ENCODE measurements around the gene MAP2K5. TPM values are rescaled to one million over a fixed set of nuclear protein-coding genes. Genes with fewer than 3 reads are reported as not detected.
"Not testable (repeated sequence)": the region's sequence is repeated elsewhere in the genome, so short reads cannot be mapped to it uniquely, and the experiment has no call there.

The MAP2K5 gene
- total RNA-seq, 2 experiments from 2014 or later = 18.0 to 26.7 TPM

- ATAC-seq = no peak
- Mint-ChIP-seq H3K27me3 (no peaks in the 10 kb centered on the region), H3K36me3 (ENCODE audit: low read depth) (peaks cover 18% of the 10 kb centered on the region), H3K27ac (no peak overlapping the region), H3K4me3 (no peak overlapping the region), H3K9me3 (ENCODE audit: low read depth) (no peaks in the 10 kb centered on the region), H3K4me1 (peaks cover 6% of the 10 kb centered on the region)
- DNase-seq = no peak
- ChIA-PET POLR2A (no interaction called here), CTCF (interaction anchor here (0.5 kb wide), 1 partner anchor 487 kb away, joined by 3 read pairs; no protein-coding TSS in a partner anchor)
- intact Hi-C loops (cut with DNase I, micrococcal nuclease) = no loop called here
Measured at GRCh38 chr15:67639591-67639990, 97.1 kb downstream of the MAP2K5 start.

GRCh38 chr15:67641453-67641852, 99.0 kb downstream of the MAP2K5 start:
- Mint-ChIP-seq H3K4me1 (no peaks in the 10 kb centered on the region), H3K36me3 (ENCODE audit: low read depth) (peaks cover 15% of the 10 kb centered on the region), H3K27ac (no peak overlapping the region), H3K4me3 (no peak overlapping the region), H3K27me3 (no peaks in the 10 kb centered on the region), H3K9me3 (ENCODE audit: low read depth) (no peaks in the 10 kb centered on the region)
- intact Hi-C loops (cut with DNase I, micrococcal nuclease) = no loop called here
- ChIA-PET POLR2A (no interaction called here), CTCF (interaction anchor here (0.6 to 0.7 kb wide), 2 partner anchors 536 to 747 kb away, joined by 3 read pairs; no protein-coding TSS in a partner anchor)
- ATAC-seq = no peak
- DNase-seq = no peak

GRCh38 chr15:67646847-67647246, 104.3 kb downstream of the MAP2K5 start:
- Mint-ChIP-seq H3K9me3 (ENCODE audit: low read depth) (no peaks in the 10 kb centered on the region), H3K27ac (no peak overlapping the region), H3K4me3 (no peak overlapping the region), H3K27me3 (no peaks in the 10 kb centered on the region), H3K36me3 (ENCODE audit: low read depth) (peaks cover 30% of the 10 kb centered on the region), H3K4me1 (no peaks in the 10 kb centered on the region)
- ChIA-PET CTCF (no interaction called here), POLR2A (no interaction called here)
- intact Hi-C loops (cut with DNase I, micrococcal nuclease) = no loop called here
- ATAC-seq (no peak), DNase-seq (no peak)

GRCh38 chr15:67652586-67652985, 110.1 kb downstream of the MAP2K5 start:
- H3K4me1 Mint-ChIP-seq = no peaks in the 10 kb centered on the region
- H3K36me3 Mint-ChIP-seq (ENCODE audit: low read depth) = peaks cover 56% of the 10 kb centered on the region
- ChIA-PET POLR2A (interaction anchor here (0.6 kb wide), 1 partner anchor 28 kb away, joined by 4 read pairs; no protein-coding TSS in a partner anchor), CTCF (no interaction called here)
- H3K9me3 Mint-ChIP-seq (ENCODE audit: low read depth) = peaks cover 15% of the 10 kb centered on the region
- ATAC-seq (no peak), DNase-seq (no peak)
- intact Hi-C loops (cut with DNase I, micrococcal nuclease) = no loop called here
- H3K27ac Mint-ChIP-seq = no peak overlapping the region
- no peak overlapping the region for H3K4me3 Mint-ChIP-seq
- H3K27me3 Mint-ChIP-seq = no peaks in the 10 kb centered on the region

GRCh38 chr15:67660446-67660845, 117.9 kb downstream of the MAP2K5 start:
- CTCF ChIA-PET = interaction anchor here (0.6 to 1.1 kb wide), 2 partner anchors 15 to 135 kb away, joined by 3 read pairs; no protein-coding TSS in a partner anchor

GRCh38 chr15:67660874-67661606, 118.5 kb downstream of the MAP2K5 start:
- peaks cover 21% of the 10 kb centered on the region for H3K36me3 Mint-ChIP-seq (ENCODE audit: low read depth)
- CTCF ChIA-PET = interaction anchor here (0.6 to 0.7 kb wide), 2 partner anchors 9 to 15 kb away, joined by 3 read pairs; no protein-coding TSS in a partner anchor
- no peaks in the 10 kb centered on the region for H3K27me3 Mint-ChIP-seq
- POLR2A ChIA-PET = no interaction called here
- peaks cover under 1% of the 10 kb centered on the region for H3K9me3 Mint-ChIP-seq (ENCODE audit: low read depth)
- DNase-seq (no peak), ATAC-seq (no peak)
- H3K4me1 Mint-ChIP-seq = no peaks in the 10 kb centered on the region
- H3K4me3 Mint-ChIP-seq = no peak overlapping the region
- H3K27ac Mint-ChIP-seq = no peak overlapping the region
- intact Hi-C loops (cut with DNase I, micrococcal nuclease) = no loop called here

More at GRCh38 chr15:67660446-67660845, 117.9 kb downstream of the MAP2K5 start:
- Mint-ChIP-seq H3K27ac (no peak overlapping the region), H3K4me1 (no peaks in the 10 kb centered on the region), H3K27me3 (no peaks in the 10 kb centered on the region), H3K4me3 (no peak overlapping the region), H3K9me3 (ENCODE audit: low read depth) (peaks cover 6% of the 10 kb centered on the region), H3K36me3 (ENCODE audit: low read depth) (peaks cover 27% of the 10 kb centered on the region)
- intact Hi-C loops (cut with DNase I, micrococcal nuclease) = no loop called here
- no peak for ATAC-seq
- POLR2A ChIA-PET = no interaction called here
- no peak for DNase-seq

GRCh38 chr15:67670647-67671305, 128.3 kb downstream of the MAP2K5 start:
- intact Hi-C loops (cut with DNase I, micrococcal nuclease) = no loop called here
- CTCF ChIA-PET = interaction anchor here (0.8 to 1.3 kb wide), 3 partner anchors 9 to 473 kb away, joined by 3 read pairs; no protein-coding TSS in a partner anchor

GRCh38 chr15:67672834-67673233, 130.3 kb downstream of the MAP2K5 start:
- H3K27ac Mint-ChIP-seq; ATAC-seq; intact Hi-C loops (cut with DNase I, micrococcal nuclease); H3K9me3 Mint-ChIP-seq (ENCODE audit: low read depth); H3K27me3 Mint-ChIP-seq; DNase-seq; H3K4me1 Mint-ChIP-seq; POLR2A ChIA-PET; H3K4me3 Mint-ChIP-seq; H3K36me3 Mint-ChIP-seq (ENCODE audit: low read depth): not testable (repeated sequence)
- CTCF ChIA-PET = interaction anchor here (0.7 kb wide), 1 partner anchor 40 kb away, joined by 4 read pairs; no protein-coding TSS in a partner anchor

More at GRCh38 chr15:67670647-67671305, 128.3 kb downstream of the MAP2K5 start:
- no peak overlapping the region for H3K4me3 Mint-ChIP-seq
- DNase-seq (no peak), ATAC-seq (no peak)
- no peak overlapping the region for H3K27ac Mint-ChIP-seq
- H3K27me3 Mint-ChIP-seq = no peaks in the 10 kb centered on the region
- POLR2A ChIA-PET = no interaction called here
- no peaks in the 10 kb centered on the region for H3K4me1 Mint-ChIP-seq
- H3K9me3 Mint-ChIP-seq (ENCODE audit: low read depth) = peaks cover 2% of the 10 kb centered on the region
- H3K36me3 Mint-ChIP-seq (ENCODE audit: low read depth) = peaks cover 9% of the 10 kb centered on the region

GRCh38 chr15:67674983-67675382, 132.5 kb downstream of the MAP2K5 start:
- no peaks in the 10 kb centered on the region for H3K4me1 Mint-ChIP-seq
- no peak overlapping the region for H3K4me3 Mint-ChIP-seq
- no peaks in the 10 kb centered on the region for H3K27me3 Mint-ChIP-seq
- POLR2A ChIA-PET = no interaction called here
- peaks cover 15% of the 10 kb centered on the region for H3K36me3 Mint-ChIP-seq (ENCODE audit: low read depth)
- CTCF ChIA-PET = interaction anchor here (0.6 kb wide), 1 partner anchor 731 kb away, joined by 3 read pairs; no protein-coding TSS in a partner anchor
- H3K27ac Mint-ChIP-seq = no peak overlapping the region
- intact Hi-C loops (cut with DNase I, micrococcal nuclease) = no loop called here
- DNase-seq (no peak), ATAC-seq (no peak)
- H3K9me3 Mint-ChIP-seq (ENCODE audit: low read depth) = peaks cover 2% of the 10 kb centered on the region

- H3K9me3 Mint-ChIP-seq (ENCODE audit: low read depth) = peaks cover 2% of the 10 kb centered on the region
- H3K4me3 Mint-ChIP-seq = no peak overlapping the region
- H3K36me3 Mint-ChIP-seq (ENCODE audit: low read depth) = peaks cover 13% of the 10 kb centered on the region
- no peak for DNase-seq
- no peaks in the 10 kb centered on the region for H3K4me1 Mint-ChIP-seq
- intact Hi-C loops (cut with DNase I, micrococcal nuclease) = no loop called here
- no peaks in the 10 kb centered on the region for H3K27me3 Mint-ChIP-seq
- ChIA-PET POLR2A (no interaction called here), CTCF (interaction anchor here (1.6 kb wide), 1 partner anchor 14 kb away, joined by 4 read pairs; no protein-coding TSS in a partner anchor)
- no peak for ATAC-seq
- H3K27ac Mint-ChIP-seq = no peak overlapping the region
Measured at GRCh38 chr15:67678089-67678488, 135.6 kb downstream of the MAP2K5 start.

- DNase-seq (no peak), ATAC-seq (no peak)
- Mint-ChIP-seq H3K4me3 (no peak overlapping the region), H3K9me3 (ENCODE audit: low read depth) (peaks cover 6% of the 10 kb centered on the region), H3K36me3 (ENCODE audit: low read depth) (peaks cover 17% of the 10 kb centered on the region), H3K4me1 (no peaks in the 10 kb centered on the region), H3K27ac (no peak overlapping the region), H3K27me3 (no peaks in the 10 kb centered on the region)
- POLR2A ChIA-PET = no interaction called here
- CTCF ChIA-PET = no interaction called here
- intact Hi-C loops (cut with DNase I, micrococcal nuclease) = no loop called here
Measured at GRCh38 chr15:67678993-67679392, 136.5 kb downstream of the MAP2K5 start.

- H3K27me3 Mint-ChIP-seq = no peaks in the 10 kb centered on the region
- H3K4me3 Mint-ChIP-seq = no peak overlapping the region
- DNase-seq (no peak), ATAC-seq (peak; percentile 30)
- intact Hi-C loops (cut with DNase I, micrococcal nuclease) = no loop called here
- ChIA-PET POLR2A (no interaction called here), CTCF (no interaction called here)
- peaks cover 26% of the 10 kb centered on the region for H3K36me3 Mint-ChIP-seq (ENCODE audit: low read depth)
- H3K27ac Mint-ChIP-seq = peak overlapping the region; percentile 47
- no peaks in the 10 kb centered on the region for H3K4me1 Mint-ChIP-seq
- peaks cover 16% of the 10 kb centered on the region for H3K9me3 Mint-ChIP-seq (ENCODE audit: low read depth)
Measured at GRCh38 chr15:67680641-67681040, 138.1 kb downstream of the MAP2K5 start.
